ENCODE data around the gene ANKS1A.
"Not testable (repeated sequence)": the region's sequence is repeated elsewhere in the genome, so short reads cannot be mapped to it uniquely, and the experiment has no call there.

Gene ANKS1A

GRCh38 chr6:35088281-35089215, 199.5 kb downstream of the ANKS1A start:
- no peak for DNase-seq

GRCh38 chr6:35089216-35089934, 200.3 kb downstream of the ANKS1A start:
- DNase-seq, result no peak

- no peak for DNase-seq
These were observed 201.0 kb downstream of the ANKS1A start for GRCh38 chr6:35089935-35090505.

GRCh38 chr6:35090734-35091133, 201.7 kb downstream of the ANKS1A start:
- DNase-seq, result no peak

GRCh38 chr6:35091346-35092083, 202.5 kb downstream of the ANKS1A start:
- no peak for DNase-seq

- DNase-seq, result no peak
These were observed 203.5 kb downstream of the ANKS1A start for GRCh38 chr6:35092362-35093117.

- DNase-seq, result no peak
These were observed 204.0 kb downstream of the ANKS1A start for GRCh38 chr6:35093118-35093445.

- no peak for DNase-seq
These were observed 204.7 kb downstream of the ANKS1A start for GRCh38 chr6:35093783-35094182.

GRCh38 chr6:35094183-35094582, 205.1 kb downstream of the ANKS1A start:
- DNase-seq, result no peak

GRCh38 chr6:35096129-35096862, 207.2 kb downstream of the ANKS1A start:
- no peak for DNase-seq

GRCh38 chr6:35099116-35099515, 210.1 kb downstream of the ANKS1A start:
- DNase-seq, result no peak

GRCh38 chr6:35105078-35105477, 216.0 kb downstream of the ANKS1A start:
- DNase-seq, result no peak

GRCh38 chr6:35106061-35106460, 217.0 kb downstream of the ANKS1A start:
- DNase-seq, result not testable (repeated sequence)

GRCh38 chr6:35107208-35107607, 218.2 kb downstream of the ANKS1A start:
- DNase-seq, result not testable (repeated sequence)

GRCh38 chr6:35107761-35108160, 218.7 kb downstream of the ANKS1A start:
- not testable (repeated sequence) for DNase-seq

GRCh38 chr6:35108309-35108885, 219.3 kb downstream of the ANKS1A start:
- DNase-seq, result no peak

GRCh38 chr6:35120746-35121145, 231.7 kb downstream of the ANKS1A start:
- no peak for DNase-seq

GRCh38 chr6:35124356-35124755, 235.3 kb downstream of the ANKS1A start:
- DNase-seq, result no peak

- no peak for DNase-seq
These were observed 239.0 kb downstream of the ANKS1A start for GRCh38 chr6:35128042-35128441.

GRCh38 chr6:35128496-35128895, 239.4 kb downstream of the ANKS1A start:
- no peak for DNase-seq

- no peak for DNase-seq
These were observed 247.1 kb downstream of the ANKS1A start for GRCh38 chr6:35136185-35136584.

All from CD4-positive, alpha-beta T cell treated with Interleukin-4 for 1 hour (primary cell).